ENCODE measurements around the gene ACSM2B.

DNA sequence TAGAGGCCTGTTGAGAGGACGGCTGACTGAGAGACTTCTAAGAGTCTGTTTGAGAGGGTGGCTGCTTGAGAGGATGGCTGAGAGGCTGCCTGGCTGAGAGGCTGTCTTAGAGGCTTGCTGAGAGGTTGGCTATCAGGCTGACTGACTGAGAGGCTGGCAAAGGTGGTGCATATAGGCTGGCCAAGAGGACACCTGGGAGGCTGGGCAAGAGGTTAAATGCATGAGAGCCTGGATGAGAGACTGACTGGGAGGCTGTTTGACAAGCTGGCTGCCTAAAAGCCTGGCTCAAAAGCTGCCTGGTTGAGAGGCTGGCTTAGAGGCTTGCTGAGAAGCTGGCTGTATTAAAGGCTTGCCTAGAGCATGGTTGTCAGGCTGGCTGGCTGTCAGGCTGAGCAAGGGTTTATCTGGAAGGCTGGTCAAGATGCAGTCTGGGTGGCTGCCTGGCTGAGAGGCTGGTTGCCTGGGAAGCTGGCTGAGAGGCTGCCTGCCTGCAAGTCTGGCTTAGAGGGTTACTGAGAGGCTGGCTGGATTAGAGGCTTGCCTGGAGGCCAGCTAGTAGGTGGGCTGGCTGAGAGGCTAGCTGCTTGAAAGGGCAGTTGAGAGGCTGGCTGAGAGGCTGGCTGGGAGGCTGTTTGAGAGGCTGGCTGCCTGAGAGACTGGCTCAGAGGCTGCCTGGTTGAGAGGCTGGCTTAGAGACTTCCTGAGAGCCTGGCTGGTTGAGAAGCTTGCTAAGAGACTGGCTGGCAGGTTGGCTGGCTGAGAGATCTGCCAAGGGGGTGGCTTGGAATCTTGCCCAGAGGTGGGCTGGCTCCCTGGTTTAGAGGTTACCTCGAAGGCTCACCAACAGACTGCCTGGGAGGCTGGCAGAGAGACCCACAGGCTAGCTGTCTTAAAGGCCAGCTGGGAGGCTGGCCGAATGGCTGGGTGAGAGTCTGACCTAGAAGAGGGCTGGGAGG is 38.3 kb upstream of the ACSM2B start:
- TF ChIP-seq EZH2 (IDR thresholded peaks at IDR 0.05; ENCODE audit: borderline replicate concordance, low read length): no peak
- TF ChIP-seq, protein P1, sequence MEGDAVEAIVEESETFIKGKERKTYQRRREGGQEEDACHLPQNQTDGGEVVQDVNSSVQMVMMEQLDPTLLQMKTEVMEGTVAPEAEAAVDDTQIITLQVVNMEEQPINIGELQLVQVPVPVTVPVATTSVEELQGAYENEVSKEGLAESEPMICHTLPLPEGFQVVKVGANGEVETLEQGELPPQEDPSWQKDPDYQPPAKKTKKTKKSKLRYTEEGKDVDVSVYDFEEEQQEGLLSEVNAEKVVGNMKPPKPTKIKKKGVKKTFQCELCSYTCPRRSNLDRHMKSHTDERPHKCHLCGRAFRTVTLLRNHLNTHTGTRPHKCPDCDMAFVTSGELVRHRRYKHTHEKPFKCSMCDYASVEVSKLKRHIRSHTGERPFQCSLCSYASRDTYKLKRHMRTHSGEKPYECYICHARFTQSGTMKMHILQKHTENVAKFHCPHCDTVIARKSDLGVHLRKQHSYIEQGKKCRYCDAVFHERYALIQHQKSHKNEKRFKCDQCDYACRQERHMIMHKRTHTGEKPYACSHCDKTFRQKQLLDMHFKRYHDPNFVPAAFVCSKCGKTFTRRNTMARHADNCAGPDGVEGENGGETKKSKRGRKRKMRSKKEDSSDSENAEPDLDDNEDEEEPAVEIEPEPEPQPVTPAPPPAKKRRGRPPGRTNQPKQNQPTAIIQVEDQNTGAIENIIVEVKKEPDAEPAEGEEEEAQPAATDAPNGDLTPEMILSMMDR (IDR thresholded peaks at IDR 0.05; ENCODE audit: low read length): no peak

Measured in OCI-LY1 (cell line).